DOHH2 (cell line): ENCODE measurements around the gene ZBTB40.

Experiments used
- H3F3A ChIP-seq: fragments of 200-600 bp; sonication (generic), shearing (Covaris generic); 2 replicates; pipeline ENCODE4 v1.6.0; 2016; ENCODE audit warnings: antibody characterized with exemption, mild to moderate bottlenecking; ENCODE audit not compliant: control insufficient read depth, insufficient read depth
- H3K27ac ChIP-seq: fragments of 200-600 bp; sonication (generic); 2 replicates; pipeline ENCODE4 v1.5.1; 2014; ENCODE audit warnings: low read depth, mild to moderate bottlenecking, low read length, moderate library complexity
- H3K27me3 ChIP-seq: fragments of 200-600 bp; sonication (generic); 2 replicates; pipeline ENCODE4 v1.6.1; 2014; ENCODE audit warnings: mild to moderate bottlenecking, low read length, mixed read lengths; ENCODE audit not compliant: control insufficient read depth
- H3K36me3 ChIP-seq: fragments of 200-600 bp; sonication (generic); 2 replicates; pipeline ENCODE4 v1.6.1; 2014; ENCODE audit warnings: mild to moderate bottlenecking, low read length, moderate library complexity, mixed read lengths; ENCODE audit not compliant: control insufficient read depth
- H3K4me1 ChIP-seq: fragments of 200-600 bp; sonication (generic); 2 replicates; pipeline ENCODE4 v1.6.1; 2014; ENCODE audit warnings: mild to moderate bottlenecking, low read length, mixed read lengths; ENCODE audit not compliant: control insufficient read depth
- H3K4me2 ChIP-seq: fragments of 200-600 bp; sonication (generic); 2 replicates; pipeline ENCODE4 v1.6.0; 2014; ENCODE audit warnings: mild to moderate bottlenecking, low read length, moderate library complexity
- H3K4me3 ChIP-seq: fragments of 200-600 bp; sonication (generic); 2 replicates; pipeline ENCODE4 v1.5.1; 2014; ENCODE audit warnings: mild to moderate bottlenecking, low read length, mixed read lengths
- H3K79me2 ChIP-seq: fragments of 200-600 bp; sonication (generic); 2 replicates; pipeline ENCODE4 v1.6.1; 2014; ENCODE audit warnings: mild to moderate bottlenecking, low read length, mixed read lengths; ENCODE audit not compliant: control insufficient read depth
- H3K9me2 ChIP-seq: fragments of 200-600 bp; sonication (generic); replicated peaks from 2 replicates; pipeline ENCODE4 v1.6.1; 2014; ENCODE audit warnings: mild to moderate bottlenecking, low read length, mixed read lengths; ENCODE audit not compliant: control insufficient read depth
- H3K9me3 ChIP-seq: fragments of 200-600 bp; sonication (generic); 2 replicates; pipeline ENCODE4 v1.6.1; 2014; ENCODE audit warnings: antibody characterized with exemption, low read length, mixed read lengths; ENCODE audit not compliant: control insufficient read depth, insufficient read depth
- H4K20me1 ChIP-seq: fragments of 200-600 bp; sonication (generic); 2 replicates; pipeline ENCODE4 v1.6.0; 2014; ENCODE audit warnings: low read depth, mild to moderate bottlenecking, antibody characterized with exemption, low read length, moderate library complexity; ENCODE audit not compliant: control insufficient read depth, insufficient read depth
- EZH2phosphoT487 ChIP-seq: fragments of 200-600 bp; sonication (generic); IDR thresholded peaks from 2 replicates; pipeline ENCODE4 v1.6.1; 2017; ENCODE audit warnings: borderline replicate concordance, mild to moderate bottlenecking, antibody characterized with exemption, low read length, moderate library complexity, mixed read lengths
- TF ChIP-seq, protein P1 (sequence below): fragments of 200-600 bp; sonication (generic); IDR thresholded peaks from one replicate; pipeline ENCODE4 v1.5.1; 2014; ENCODE audit warnings: antibody characterized with exemption, mild to moderate bottlenecking, low read depth, low read length; ENCODE audit not compliant: poor library complexity, severe bottlenecking

ZBTB40 gene

DNA sequence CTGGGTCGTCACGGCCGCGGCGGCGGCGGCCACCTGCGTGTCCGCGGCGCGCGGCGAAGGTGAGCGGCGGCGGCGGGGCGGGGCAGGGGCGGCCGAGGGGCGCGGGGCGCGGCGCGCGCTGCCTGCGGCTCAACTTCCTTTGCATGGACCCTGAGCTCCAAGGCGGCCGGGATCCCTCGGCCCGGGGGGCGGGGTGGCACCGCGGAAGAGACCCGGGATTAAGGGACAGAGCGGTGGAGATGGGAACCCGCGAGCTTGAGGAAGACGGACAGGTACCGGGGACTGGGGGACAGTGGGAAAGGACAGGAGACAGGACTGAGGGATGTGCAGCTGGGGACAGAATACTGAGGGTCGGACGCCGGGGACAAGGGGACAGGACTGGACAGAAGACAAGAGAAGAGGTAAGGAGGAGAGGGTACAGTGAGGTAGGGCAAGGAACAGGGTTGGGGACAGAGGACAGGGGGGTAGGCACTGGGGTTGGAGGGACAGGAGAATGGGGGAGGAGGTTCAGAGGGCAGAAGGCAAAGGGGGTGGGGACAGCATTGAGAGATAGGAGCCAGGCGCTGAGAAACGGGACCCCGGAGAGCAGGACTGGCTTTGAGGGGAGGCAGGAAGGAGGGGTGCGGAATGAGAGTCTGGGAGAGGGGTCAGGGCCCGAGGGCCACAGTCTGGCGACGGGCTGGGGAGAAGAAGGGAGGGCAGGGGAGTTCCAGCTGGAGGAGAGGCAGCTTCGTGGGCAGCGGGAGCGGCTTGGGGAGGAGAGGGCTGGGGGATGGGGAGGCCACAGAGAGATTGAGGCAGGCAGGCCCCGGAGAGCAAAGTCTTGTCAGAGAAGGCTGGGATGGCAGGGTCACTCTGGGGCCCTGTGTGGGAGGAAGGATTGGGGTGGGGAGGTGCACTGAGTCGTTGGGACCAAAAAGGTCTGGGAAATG, 112.3 kb downstream of the ZBTB40 start:
- no peaks in the 10 kb centered on the region for H3K4me1 ChIP-seq
- no peak overlapping the region for H3K4me3 ChIP-seq
- TF ChIP-seq, protein P1, sequence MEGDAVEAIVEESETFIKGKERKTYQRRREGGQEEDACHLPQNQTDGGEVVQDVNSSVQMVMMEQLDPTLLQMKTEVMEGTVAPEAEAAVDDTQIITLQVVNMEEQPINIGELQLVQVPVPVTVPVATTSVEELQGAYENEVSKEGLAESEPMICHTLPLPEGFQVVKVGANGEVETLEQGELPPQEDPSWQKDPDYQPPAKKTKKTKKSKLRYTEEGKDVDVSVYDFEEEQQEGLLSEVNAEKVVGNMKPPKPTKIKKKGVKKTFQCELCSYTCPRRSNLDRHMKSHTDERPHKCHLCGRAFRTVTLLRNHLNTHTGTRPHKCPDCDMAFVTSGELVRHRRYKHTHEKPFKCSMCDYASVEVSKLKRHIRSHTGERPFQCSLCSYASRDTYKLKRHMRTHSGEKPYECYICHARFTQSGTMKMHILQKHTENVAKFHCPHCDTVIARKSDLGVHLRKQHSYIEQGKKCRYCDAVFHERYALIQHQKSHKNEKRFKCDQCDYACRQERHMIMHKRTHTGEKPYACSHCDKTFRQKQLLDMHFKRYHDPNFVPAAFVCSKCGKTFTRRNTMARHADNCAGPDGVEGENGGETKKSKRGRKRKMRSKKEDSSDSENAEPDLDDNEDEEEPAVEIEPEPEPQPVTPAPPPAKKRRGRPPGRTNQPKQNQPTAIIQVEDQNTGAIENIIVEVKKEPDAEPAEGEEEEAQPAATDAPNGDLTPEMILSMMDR = no peak
- TF ChIP-seq EZH2phosphoT487 = no peak
- H3K36me3 ChIP-seq = no peaks in the 10 kb centered on the region
- H4K20me1 ChIP-seq = no peaks in the 10 kb centered on the region
- no peak overlapping the region for H3K4me2 ChIP-seq
- no peaks in the 10 kb centered on the region for H3K79me2 ChIP-seq
- no peak overlapping the region for H3K27ac ChIP-seq
- no peaks in the 10 kb centered on the region for H3K9me3 ChIP-seq
- H3K9me2 ChIP-seq = no peaks in the 10 kb centered on the region
- H3K27me3 ChIP-seq = no peaks in the 10 kb centered on the region
- no peaks in the 10 kb centered on the region for H3F3A ChIP-seq

DNA sequence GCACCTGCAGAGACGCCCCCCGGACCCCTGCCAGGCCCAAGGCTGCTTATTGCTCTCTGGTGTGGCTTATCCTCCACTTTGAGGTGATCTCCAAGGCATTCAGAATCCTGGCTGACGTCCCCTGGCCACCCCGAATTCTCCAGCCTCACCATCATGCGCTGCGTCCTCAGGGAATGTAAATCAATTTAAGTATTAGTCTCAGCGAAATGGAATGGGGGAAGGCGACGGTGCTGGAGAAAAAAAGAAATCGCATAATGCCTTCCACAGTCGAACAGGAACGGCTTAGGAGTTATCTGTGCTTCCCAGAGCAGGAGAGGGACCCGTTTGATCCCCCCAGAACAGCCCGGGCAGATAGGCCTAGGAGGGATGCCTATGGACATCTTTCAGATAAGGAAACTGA, 114.5 kb downstream of the ZBTB40 start:
- no peaks in the 10 kb centered on the region for H3K79me2 ChIP-seq
- no peaks in the 10 kb centered on the region for H3K4me1 ChIP-seq
- no peaks in the 10 kb centered on the region for H3K9me2 ChIP-seq
- H3K36me3 ChIP-seq = no peaks in the 10 kb centered on the region
- TF ChIP-seq, protein P1 = no peak
- TF ChIP-seq EZH2phosphoT487 = no peak
- H3F3A ChIP-seq = no peaks in the 10 kb centered on the region
- no peak overlapping the region for H3K4me2 ChIP-seq
- no peak overlapping the region for H3K4me3 ChIP-seq
- no peaks in the 10 kb centered on the region for H4K20me1 ChIP-seq
- H3K9me3 ChIP-seq = no peaks in the 10 kb centered on the region
- H3K27me3 ChIP-seq = no peaks in the 10 kb centered on the region
- H3K27ac ChIP-seq = no peak overlapping the region

DNA sequence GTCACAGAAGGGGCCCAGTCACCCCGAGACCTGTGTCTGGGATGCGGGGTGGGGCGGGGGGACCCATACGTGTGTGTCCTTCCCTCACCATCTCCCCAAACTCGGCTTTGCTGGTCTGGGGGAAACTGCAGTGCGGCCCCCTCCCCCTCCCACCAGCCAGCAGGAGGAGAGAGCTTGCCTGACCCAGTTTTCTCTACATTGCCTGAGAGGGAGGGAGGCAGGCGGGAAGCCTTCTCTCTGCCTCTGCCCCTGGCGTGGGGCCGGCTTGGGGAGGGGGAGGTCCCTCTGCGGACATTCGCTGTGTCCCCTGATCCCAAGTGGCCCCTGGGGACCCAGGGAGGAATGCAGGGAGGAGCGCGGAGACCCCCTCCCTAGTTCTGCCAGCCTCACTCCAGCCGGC, 115.5 kb downstream of the ZBTB40 start:
- Histone ChIP-seq H3K4me3 (no peak overlapping the region), H3F3A (no peaks in the 10 kb centered on the region), H3K27me3 (no peaks in the 10 kb centered on the region), H3K27ac (no peak overlapping the region), H3K79me2 (no peaks in the 10 kb centered on the region), H3K4me1 (no peaks in the 10 kb centered on the region), H3K36me3 (no peaks in the 10 kb centered on the region), H4K20me1 (no peaks in the 10 kb centered on the region), H3K9me3 (no peaks in the 10 kb centered on the region), H3K9me2 (no peaks in the 10 kb centered on the region), H3K4me2 (no peak overlapping the region)
- TF ChIP-seq EZH2phosphoT487 = no peak
- TF ChIP-seq, protein P1 = no peak
